ENCODE measurements around the gene KAT7.

The KAT7 gene

DNA sequence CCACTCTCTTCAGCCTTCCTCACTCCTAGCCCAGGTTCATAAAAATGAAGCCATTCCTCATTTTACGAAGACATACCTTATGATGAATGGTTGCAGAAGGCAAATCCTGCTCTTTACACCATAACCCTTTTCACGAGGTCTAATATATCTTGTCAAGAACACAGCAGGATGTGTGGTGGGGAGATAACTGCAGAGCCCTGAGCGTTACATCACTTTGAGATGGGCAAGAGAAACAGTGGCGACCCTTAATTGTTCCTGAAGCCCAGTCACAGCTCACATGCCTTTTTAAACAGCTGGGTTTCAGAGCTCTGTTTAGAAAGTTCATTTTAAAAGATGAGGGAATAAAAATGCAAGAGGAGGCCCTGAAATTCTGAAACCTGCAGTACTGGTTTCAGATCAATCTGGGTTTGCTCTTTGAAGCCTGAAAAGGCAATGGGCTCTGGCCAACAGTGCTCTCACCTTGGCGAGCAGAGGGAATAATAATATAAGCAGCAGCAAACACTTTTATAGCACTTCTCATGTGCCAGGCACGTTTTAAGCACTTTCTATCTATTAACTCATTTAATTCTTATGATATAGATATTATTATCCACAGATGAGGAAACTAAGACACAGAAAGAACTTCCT is 27.4 kb upstream of the KAT7 start:
- DNase-seq, result no peak

- no peak for DNase-seq
Observed at GRCh38 chr17:49762151-49762941, 26.1 kb upstream of the KAT7 start.

- peak; percentile 95 for DNase-seq
Observed at GRCh38 chr17:49763735-49764558, 24.5 kb upstream of the KAT7 start, which contains the start of gene FAM117A. FAM117A (minus strand) TSS chr17:49764131; CDS start chr17:49764087, 44 bp downstream.

GRCh38 chr17:49764559-49765180 is 23.8 kb upstream of the KAT7 start:
- no peak for DNase-seq

DNA sequence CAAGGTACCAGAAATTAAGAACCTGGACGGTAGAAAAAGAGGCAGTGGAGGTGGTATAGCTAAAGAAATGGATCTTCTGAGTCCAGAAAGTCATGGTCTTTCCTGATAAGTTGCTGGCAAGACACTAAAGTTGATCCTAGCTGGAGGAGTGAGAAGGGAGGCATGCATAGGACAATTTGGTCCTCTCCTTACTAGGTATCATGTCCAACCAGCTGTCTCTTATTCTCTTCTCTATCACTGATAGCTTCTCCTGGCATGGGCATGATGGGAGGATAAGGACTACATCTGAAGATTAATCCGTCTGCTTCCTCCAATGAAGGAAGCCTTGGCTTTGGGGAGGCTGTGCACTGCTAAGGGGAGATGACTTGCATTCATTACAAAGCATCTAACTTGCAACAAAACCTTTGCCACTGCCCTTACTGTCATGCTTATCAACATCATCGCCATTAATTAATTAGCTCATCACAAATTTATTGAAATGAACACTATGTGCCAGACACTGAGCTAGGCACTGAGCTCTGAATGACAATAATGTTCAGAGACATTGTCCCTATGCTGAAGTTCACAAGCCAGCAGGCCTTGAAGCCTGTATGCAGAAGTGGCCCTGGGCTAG is 21.5 kb upstream of the KAT7 start:
- DNase-seq, result no peak

DNA sequence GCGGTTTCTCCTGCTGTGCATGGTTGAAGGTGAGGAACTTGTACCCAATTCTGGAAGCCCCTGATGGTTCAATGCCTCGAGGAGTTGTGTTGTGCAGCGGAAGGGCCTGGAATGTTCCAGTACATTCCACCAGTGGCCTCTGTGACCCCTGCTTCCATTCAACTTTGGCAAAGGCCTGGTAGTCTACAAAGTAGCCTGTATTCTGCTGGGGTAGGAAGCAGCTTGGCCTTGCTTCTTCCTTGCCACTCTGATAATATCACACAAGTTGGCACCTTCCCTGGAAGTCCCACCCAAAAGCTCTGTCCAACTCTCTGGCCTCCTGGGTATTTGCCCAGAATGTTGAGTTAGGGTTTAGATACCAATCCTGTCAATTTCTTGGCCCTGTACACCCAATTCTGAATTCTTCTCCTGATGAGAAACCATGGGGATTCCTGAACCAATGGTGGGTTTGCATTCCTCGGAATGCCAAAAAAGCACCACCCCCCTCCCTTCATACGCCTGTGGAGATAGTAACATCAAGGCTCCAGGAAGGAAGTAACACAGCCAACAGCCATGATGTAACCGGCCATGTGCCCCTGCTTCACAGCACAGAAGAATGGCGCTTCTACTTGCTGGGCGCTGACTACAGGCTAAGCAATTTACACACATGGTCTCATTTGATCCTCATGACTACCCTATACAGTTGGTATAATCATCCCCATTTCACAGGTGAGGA is 12.8 kb upstream of the KAT7 start:
- DNase-seq, result no peak

- no peak for DNase-seq
Observed at GRCh38 chr17:49776551-49777300, 11.8 kb upstream of the KAT7 start.

GRCh38 chr17:49777563-49777962 is 10.9 kb upstream of the KAT7 start:
- DNase-seq, result no peak

DNA sequence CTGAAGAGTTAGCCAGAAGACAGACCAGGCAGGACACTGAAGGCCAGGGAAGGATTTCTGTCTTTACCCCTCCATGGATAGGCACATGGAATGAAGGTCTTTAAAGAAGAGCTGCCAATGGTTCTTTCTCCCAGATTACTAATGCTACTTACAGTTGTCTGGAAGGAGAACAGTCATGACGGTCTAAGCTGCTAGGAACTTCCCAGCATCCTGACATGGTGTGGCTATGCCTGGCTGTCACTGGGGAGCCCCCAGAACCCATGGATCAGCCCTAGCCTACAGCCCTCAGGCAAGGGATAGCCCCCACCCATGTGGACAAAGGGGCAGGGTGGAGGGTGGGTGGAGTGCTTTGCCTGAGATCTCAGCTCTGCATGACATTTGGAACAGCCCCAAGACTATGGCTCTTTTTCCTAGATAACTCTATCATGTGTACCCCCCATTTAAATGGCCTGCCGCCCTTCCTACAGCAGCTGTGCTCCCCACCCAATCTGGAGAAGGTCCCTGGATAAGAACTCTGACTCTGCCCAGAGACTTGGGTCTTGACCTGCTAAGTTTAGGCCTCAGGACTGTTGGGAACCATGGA is 9.2 kb upstream of the KAT7 start:
- DNase-seq, result no peak

GRCh38 chr17:49779739-49780231 is 8.7 kb upstream of the KAT7 start:
- DNase-seq, result peak in 1 of 2 donors; percentile 34

DNA sequence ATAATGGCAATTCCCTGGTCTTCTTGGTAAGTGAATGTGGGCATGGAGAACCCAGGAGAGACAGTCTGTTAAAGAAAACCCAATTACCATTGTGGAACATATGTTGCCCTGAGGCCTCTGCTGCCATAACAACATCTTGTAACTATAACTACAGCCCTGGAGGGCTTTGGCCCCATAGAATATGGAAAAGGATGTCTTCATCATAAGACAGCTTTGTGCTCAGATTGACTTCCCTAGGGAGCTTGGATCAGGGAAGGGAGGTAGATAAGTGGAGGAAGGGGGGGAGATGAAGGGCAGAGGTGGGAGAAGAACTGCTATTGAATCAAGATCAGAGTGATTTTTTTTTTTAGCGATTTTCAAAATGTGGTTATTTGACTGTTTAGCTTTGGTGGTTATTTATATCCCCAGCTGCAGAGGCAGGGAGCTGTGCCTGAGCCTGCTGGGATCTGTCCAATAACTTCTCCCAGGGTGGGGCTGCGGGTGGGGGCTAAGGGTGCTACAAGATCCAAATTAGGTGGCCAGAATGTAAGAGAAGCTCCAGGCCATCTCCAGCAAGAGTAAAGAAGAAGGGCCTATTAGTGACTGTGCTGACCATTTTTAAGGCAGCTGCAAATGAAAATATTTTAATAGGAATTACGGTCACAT is 5.3 kb upstream of the KAT7 start:
- DNase-seq, result no peak

DNA sequence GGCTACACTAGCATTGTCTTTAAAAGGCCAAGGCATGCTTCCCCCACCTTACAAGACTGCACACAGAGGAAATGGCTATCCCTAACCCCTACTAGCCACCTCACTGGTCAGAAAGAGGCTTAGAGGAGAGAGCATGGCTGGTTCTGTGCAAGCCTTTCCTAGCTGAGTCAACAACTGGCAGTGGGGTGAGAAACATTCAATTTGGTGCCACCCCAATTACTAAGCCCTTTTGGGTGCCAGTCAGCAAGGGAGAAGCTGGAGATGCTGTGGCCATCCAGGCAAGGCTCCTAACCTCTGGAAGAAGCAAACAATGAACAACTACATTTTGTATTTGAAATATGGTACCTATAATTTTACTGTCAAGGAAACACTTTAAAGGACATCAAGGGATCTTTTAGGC is 4.7 kb upstream of the KAT7 start:
- no peak for DNase-seq

GRCh38 chr17:49784636-49785035 is 3.8 kb upstream of the KAT7 start:
- DNase-seq, result no peak

GRCh38 chr17:49787884-49788477 is 500 bp upstream of the KAT7 start:
- peak; percentile 4 to 11 for DNase-seq

- no peak for DNase-seq
Observed at GRCh38 chr17:49789243-49789578, 730 bp downstream of the KAT7 start.

DNA sequence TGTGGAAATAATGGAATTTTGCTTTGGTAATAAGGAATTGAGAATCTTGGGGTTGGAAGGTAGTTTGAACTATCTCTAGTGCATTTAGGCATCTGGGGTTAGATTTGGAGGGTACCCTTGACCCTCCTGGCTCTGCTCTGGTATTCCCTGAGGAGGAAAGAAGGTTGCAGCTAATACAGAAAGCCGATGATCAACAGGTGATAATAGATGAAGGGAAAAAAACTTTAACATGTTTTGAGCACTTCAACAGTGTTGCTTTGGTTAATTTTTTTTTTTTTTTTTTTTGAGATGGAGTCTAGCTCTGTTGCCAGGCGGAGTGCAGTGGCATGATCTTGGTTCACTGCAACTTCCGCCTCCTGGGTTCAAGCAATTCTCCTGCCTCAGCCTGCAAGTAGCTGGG is 4.8 kb downstream of the KAT7 start:
- no peak for DNase-seq

DNA sequence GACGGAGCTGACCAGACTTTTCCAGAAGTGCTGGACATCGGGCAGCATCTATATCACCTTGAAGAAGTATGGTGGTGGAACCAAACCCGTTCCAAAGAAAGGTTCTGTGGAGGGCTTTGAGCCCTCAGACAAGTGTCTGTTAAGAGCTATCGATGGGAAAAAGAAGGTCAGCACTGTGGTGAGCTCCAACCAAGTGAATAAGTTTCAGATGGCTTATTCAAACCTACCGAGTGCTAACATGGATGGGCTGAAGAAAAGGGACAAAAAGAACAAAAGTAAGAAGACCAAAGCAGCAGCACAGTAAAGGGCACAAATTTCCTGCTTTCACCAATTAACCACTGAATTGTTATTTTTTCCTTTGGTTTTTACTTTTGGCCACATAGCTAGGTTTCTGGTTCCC is 6.9 kb downstream of the KAT7 start:
- no peak for DNase-seq

DNA sequence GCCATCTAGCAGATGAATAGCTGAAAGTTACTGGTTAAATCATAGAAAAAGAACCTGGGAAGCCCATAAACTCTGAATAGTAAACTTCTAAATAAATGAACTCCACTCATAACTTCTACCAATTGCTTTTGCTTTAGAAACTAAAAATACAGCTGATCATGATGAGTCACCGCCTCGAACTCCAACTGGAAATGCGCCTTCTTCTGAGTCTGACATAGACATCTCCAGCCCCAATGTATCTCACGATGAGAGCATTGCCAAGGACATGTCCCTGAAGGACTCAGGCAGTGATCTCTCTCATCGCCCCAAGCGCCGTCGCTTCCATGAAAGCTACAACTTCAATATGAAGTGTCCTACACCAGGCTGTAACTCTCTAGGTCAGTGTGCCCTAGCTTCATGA is 9.7 kb downstream of the KAT7 start:
- DNase-seq, result no peak

DNA sequence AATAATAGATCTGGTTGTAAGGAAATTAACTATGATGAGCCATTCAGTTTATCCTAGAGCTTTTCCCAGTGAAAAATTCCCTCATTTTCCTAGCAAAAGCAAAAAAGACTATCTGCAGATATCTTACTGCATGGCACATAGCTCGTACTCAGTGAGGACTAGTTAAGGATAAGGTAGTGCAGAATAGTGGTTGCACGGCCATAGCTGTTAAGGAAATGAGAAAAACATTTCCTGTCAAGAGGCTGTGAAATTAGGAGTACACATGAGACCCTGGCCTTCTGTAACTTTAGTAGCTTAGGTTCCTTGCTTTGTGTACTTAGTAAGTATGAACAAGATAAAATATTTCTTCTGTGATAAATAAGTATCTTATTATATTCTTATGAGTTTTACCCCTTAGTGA is 10.3 kb downstream of the KAT7 start:
- no peak for DNase-seq

DNA sequence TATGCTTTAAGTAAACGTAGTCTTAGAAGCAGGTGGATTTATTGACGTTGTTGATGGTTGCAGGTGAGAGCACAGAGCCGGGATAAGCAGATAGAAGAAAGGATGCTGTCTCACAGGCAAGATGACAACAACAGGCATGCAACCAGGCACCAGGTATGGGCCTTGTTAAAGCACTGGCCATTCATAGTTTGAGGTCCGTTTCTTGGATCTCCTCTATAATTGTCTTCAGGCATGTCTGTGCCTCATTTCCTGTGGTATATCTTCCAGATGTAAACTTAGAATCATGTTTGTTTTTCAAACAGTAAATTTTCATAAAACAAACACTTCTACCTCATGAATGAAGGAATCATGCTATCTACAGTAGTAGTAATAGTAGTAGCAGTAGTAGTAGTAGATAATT is 20.6 kb downstream of the KAT7 start:
- DNase-seq, result no peak

Data from activated CD4-positive, alpha-beta T cell treated with anti-CD3 and anti-CD28 coated beads for 4 hours (primary cell).